Measurements from ENCODE around the gene SLAMF1.
"Not testable (repeated sequence)": the region's sequence is repeated elsewhere in the genome, so short reads cannot be mapped to it uniquely, and the experiment has no call there.

The SLAMF1 gene

DNA sequence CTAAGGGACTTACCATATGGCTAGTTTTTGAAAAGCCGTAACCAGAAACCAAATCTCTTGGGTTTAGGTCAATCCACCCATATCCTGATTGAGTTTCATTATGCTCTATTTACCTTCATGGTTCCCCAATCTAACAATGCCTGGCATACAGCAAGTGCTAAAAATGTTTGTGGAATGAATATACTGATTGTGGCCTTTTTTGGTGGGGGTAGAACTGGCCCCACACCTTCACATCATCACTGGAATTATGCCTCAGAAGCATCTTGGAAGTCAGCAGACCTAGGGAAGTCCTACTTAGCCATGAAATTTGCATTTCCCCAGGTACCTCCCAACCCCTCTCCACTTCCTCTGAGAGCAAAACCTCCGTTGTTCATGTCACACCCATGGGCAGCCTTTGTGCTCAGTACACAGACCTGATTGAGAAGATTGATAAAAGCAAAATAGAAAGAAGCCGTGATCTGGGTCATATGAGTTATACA lies 17.8 kb upstream of the SLAMF1 start:
- DNase-seq = no peak

DNA sequence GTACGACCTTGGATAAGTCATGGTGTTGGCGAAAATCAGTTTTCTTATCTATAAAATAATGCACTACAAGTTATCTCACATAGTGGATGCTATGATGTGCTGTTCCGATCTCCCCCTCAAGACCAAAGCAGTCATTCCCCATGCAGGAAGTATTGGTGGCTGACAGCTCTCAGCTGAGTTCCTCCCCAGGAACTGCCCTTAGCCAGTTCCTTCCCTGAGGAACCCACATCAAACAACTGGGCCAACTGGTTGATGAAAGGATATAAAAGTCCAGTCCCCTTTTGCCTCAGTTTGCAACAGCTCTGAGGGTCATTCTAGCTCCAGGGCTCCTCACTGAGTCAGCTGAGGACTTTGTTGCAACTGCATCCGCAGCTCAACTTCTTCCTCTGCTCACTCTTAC lies 16.1 kb upstream of the SLAMF1 start:
- no peak for DNase-seq

DNA sequence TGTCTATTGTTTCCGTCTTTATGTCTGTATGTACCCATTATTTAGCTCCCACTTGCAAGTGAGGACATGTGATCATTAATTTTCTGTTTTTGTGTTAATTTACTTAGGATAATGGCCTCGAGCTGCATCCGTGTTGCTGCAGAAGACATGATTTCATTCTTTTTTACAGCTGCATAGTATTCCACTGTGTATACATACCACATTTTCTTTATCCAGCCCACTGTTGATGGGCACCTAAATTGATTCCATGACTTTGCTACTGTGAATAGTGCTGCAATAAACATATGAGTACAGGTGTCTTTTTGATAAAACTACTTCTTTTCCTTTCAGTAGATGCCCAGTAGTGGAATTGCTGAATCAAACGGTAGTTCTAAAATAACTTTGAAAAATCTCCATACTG lies 12.7 kb upstream of the SLAMF1 start:
- DNase-seq = no peak

- DNase-seq = no peak
Observed at GRCh38 chr1:160658814-160659193, 12.0 kb upstream of the SLAMF1 start.

- no peak for DNase-seq
Observed at GRCh38 chr1:160658162-160658813, 11.4 kb upstream of the SLAMF1 start.

GRCh38 chr1:160657250-160657781 lies 10.5 kb upstream of the SLAMF1 start:
- DNase-seq = no peak

DNA sequence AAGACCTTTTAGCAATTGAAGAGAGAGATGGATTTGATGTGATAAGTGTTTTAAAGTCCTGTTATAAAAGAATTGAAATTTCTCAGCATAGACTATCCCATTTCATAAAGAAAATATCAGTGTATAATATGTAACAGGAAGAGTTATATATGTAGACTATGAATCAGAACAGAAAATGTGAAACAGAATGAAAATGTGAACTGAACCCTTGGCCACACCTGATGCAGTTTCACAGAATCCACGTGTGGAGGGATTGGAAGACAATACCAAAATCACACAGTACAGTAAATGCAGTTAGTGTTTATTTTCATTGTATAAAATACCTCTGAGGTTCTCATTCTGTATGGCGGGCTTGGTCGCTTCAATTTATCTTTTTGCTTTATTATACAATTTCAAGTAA lies 9.9 kb upstream of the SLAMF1 start:
- no peak for DNase-seq

- DNase-seq = no peak
Observed at GRCh38 chr1:160653620-160654016, 6.8 kb upstream of the SLAMF1 start.

DNA sequence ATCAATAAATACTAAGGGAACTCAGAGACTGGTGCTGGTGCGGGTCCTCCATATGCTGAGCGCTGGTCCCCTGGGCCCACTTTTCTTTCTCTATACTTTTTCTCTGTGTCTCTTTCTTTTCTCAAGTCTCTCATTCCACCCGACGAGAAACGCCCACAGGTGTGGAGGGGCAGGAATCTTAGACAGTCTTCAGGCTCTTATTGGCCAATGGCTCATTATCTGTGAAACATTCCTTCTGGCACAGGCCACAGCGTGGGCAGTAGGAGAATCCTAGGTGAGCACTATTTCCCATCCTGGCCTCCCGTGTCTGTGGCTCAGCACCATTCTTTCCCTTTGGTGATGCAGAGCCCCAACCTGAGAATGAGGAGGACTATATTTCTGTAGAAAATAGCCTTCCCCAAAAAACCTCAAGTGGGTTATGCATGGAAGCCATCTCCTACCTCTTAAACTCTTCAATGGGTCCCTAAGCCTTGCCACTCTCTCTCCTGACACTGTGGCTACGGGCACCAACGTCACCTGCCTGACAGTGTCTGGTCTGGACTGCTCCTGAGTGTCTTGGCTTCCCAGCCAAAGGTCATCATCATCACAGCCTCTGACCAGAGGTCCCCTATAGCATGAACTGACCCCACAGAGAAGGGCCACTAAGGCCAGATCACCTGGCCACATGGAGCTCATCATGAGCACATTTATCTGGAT lies 6.2 kb upstream of the SLAMF1 start:
- no peak for DNase-seq

DNA sequence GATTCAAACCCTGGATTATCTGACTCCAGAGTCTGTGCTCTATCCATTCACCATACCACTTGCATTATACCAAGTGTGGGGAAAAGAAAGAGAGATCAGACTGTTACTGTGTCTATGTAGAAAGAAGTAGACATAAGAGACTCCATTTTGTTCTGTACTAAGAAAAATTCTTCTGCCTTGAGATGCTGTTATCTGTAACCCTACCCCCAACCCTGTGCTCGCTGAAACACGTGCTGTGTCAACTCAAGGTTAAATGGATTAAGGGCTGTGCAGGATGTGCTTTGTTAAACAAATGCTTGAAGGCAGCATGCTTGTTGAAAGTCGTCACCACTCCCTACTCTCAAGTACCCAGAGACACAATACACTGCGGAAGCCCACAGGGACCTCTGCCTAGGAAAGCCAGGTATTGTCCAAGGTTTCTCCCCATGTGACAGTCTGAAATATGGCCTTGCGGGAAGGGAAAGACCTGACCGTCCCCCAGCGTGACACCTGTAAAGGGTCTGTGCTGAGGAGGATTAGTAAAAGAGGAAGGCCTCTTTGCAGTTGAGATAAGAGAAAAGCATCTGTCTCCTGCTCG lies 5.3 kb upstream of the SLAMF1 start:
- not testable (repeated sequence) for DNase-seq

DNA sequence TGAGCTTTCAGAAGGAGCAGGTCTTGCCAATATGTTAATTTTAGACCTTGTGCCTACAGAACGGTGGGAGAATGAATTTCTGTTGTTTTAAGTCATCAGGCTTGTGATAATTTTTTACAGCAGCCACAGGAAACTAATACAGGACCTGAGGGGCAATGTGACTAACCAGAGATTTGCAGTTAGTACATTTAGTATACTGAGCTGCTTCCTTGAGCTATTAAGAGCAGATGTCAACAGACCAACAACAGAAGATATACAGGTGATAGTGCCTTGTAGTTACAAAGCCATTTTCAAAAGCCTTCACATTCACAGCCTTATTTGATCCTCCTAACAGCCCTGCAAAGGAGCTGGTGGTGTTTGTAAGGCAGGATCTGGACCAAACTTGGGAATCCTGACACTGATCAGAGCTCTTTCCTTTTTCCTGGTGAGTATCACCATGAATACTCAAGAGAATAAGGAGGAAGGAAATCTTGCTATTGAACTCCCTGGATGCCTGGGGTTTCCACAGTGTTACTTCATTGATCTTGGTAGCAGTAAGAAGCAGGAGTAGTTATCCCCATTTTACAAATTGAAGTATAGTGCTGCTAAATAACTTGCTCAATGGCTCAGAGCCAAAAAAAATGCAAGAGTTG lies 4.7 kb upstream of the SLAMF1 start:
- no peak for DNase-seq

DNA sequence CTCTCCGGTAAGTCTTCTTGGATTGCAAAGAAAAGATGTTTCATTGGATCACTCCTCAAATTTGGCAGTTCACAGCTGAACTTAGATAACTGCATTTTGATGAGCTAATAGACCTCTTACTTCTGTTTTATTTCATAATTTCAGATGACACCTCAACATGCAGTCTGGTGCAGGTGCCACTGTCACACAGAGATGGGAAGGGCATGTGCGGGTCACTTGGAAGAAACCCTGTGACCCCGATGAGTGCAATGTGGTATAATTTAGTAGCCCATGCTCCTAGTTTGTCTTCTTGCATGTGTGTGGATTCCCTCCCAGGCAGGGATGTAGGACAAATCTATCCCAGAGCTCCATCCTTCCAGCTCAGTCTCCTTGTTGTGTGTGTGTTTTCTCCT lies 481 bp upstream of the SLAMF1 start:
- DNase-seq = no peak

GRCh38 chr1:160646180-160646579 lies 664 bp downstream of the SLAMF1 start:
- no peak for DNase-seq

- no peak for DNase-seq
Observed at GRCh38 chr1:160645386-160646130, 1.3 kb downstream of the SLAMF1 start.

GRCh38 chr1:160644399-160644798 lies 2.4 kb downstream of the SLAMF1 start:
- DNase-seq = no peak

- no peak for DNase-seq
Observed at GRCh38 chr1:160643138-160643537, 3.7 kb downstream of the SLAMF1 start.

- DNase-seq = no peak
Observed at GRCh38 chr1:160642281-160642644, 4.6 kb downstream of the SLAMF1 start.

GRCh38 chr1:160641323-160642280 lies 5.2 kb downstream of the SLAMF1 start:
- DNase-seq = no peak

DNA sequence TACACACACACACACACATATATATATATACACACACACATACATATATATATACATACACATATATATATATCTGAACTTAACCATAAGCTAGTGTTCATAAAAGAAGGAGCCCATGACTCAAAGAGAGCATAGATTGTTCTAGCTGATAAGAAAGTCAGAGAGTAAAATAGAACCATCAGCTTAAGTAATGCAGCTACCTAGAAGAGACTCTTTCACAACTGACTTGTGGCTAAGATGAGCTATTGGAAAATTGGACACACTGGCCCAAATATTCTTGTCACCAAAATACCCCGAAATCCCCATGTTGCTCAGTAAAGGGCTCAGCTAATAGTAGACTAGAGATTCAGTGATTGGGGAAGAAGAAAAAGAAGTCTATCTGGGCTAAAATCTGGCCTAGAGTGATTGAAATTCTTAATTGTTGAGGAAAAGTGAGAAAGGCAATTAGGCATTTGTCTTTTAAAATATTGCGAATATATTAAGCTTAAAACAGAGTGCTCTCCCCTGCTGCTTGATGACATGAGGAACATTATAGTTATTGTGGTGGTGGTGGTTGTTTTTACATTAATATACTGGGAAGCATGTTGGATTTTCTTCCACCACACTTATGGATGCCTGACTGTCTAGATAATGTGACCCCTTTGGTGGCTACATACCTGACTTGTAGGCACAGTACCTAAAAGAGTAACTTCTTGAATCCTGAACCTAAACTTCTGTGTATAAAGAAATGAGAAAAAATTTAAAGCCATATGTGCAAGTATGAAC lies 6.3 kb downstream of the SLAMF1 start:
- no peak for DNase-seq

- no peak for DNase-seq
Observed at GRCh38 chr1:160639652-160640051, 7.2 kb downstream of the SLAMF1 start.

- DNase-seq = no peak
Observed at GRCh38 chr1:160638926-160639325, 7.9 kb downstream of the SLAMF1 start.
